ENCODE data around the gene MMP12.

DNA sequence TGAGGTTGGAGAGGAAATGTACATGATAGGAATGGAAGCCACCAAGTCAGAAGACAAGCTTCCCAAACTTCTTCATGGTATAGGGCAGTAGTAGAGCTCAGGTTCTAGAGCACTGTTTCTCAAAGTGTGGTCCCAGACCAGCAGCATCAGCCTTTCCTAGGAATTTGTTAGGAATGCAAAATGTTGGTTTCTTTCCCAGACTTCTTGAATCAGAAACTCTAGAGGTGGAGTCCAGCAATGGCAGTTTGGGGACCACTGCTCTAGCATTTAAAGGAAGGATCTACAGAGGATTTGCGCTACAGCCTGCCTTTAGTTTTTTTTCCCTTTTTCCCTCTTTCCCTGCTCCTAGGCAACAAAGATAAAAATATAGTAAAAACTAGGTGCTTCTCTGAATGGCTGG, 17.0 kb upstream of the MMP12 start:
- TF ChIP-seq EP300 (IDR thresholded peaks at IDR 0.05) (no peak), RFX5 (IDR thresholded peaks at IDR 0.05) (no peak), POLR2A (IDR thresholded peaks at IDR 0.05; ENCODE audit: low read length) (no peak), HOXB13 (CRISPR knock-in tag; IDR thresholded peaks at IDR 0.05; ENCODE audit: low read depth) (no peak), RCOR1 (IDR thresholded peaks at IDR 0.05; ENCODE audit: low read depth, low read length) (no peak), KDM5A (IDR thresholded peaks at IDR 0.05) (no peak)
- TF ChIP-seq, protein P1, sequence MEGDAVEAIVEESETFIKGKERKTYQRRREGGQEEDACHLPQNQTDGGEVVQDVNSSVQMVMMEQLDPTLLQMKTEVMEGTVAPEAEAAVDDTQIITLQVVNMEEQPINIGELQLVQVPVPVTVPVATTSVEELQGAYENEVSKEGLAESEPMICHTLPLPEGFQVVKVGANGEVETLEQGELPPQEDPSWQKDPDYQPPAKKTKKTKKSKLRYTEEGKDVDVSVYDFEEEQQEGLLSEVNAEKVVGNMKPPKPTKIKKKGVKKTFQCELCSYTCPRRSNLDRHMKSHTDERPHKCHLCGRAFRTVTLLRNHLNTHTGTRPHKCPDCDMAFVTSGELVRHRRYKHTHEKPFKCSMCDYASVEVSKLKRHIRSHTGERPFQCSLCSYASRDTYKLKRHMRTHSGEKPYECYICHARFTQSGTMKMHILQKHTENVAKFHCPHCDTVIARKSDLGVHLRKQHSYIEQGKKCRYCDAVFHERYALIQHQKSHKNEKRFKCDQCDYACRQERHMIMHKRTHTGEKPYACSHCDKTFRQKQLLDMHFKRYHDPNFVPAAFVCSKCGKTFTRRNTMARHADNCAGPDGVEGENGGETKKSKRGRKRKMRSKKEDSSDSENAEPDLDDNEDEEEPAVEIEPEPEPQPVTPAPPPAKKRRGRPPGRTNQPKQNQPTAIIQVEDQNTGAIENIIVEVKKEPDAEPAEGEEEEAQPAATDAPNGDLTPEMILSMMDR (IDR thresholded peaks at IDR 0.05), result no peak

Measured in A549 (cell line).